Hepatocyte (in vitro differentiated cells): ENCODE measurements around the gene SKIC2.
"Not testable (repeated sequence)": the region's sequence is repeated elsewhere in the genome, so short reads cannot be mapped to it uniquely, and the experiment has no call there.

ENCODE experiments used
- EZH2 ChIP-seq: fragments of 200-600 bp; sonication (generic); IDR thresholded peaks from 2 replicates; pipeline ENCODE4 v1.6.1; 2016; ENCODE audit warnings: antibody characterized with exemption, mild to moderate bottlenecking, borderline replicate concordance
- EZH2phosphoT487 ChIP-seq: fragments of 200-600 bp; sonication (generic); IDR thresholded peaks from one replicate; pipeline ENCODE4 v1.6.1; 2018; ENCODE audit warnings: antibody characterized with exemption, mild to moderate bottlenecking, low read depth, moderate library complexity; ENCODE audit not compliant: unreplicated experiment, severe bottlenecking
- TF ChIP-seq, protein P1 (sequence below): fragments of 200-600 bp; sonication (generic); IDR thresholded peaks from 2 replicates; pipeline ENCODE4 v1.5.1; 2016; ENCODE audit warnings: antibody characterized with exemption, mild to moderate bottlenecking; ENCODE audit not compliant: poor library complexity

DNA sequence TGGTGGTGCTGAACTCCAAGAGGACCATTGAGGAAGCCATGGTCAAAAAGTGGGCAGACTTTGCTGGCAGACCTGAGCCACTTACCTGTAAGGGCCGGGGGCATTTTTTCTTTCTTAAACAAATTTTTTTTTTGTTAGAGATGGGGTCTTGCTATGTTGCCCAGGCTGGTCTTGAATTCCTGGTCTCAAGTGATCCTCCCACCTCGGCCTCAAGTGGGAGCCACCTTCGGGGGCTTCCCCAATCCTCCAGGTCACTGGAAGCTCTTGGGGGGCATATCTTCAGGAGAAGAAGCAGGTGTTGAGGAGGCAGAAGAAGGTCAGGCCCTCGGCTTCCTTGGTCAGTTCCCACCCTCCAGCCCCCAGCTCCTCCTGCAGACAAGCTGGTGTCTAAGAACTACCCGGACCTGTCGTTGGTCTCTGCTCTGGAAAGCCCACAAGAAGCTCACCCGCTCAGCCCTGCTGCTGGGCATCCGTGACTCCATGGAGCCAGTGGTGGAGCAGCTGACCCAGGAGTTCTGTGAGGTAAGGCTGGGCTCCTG is 47.1 kb downstream of the SKIC2 start:
- TF ChIP-seq, protein P1, sequence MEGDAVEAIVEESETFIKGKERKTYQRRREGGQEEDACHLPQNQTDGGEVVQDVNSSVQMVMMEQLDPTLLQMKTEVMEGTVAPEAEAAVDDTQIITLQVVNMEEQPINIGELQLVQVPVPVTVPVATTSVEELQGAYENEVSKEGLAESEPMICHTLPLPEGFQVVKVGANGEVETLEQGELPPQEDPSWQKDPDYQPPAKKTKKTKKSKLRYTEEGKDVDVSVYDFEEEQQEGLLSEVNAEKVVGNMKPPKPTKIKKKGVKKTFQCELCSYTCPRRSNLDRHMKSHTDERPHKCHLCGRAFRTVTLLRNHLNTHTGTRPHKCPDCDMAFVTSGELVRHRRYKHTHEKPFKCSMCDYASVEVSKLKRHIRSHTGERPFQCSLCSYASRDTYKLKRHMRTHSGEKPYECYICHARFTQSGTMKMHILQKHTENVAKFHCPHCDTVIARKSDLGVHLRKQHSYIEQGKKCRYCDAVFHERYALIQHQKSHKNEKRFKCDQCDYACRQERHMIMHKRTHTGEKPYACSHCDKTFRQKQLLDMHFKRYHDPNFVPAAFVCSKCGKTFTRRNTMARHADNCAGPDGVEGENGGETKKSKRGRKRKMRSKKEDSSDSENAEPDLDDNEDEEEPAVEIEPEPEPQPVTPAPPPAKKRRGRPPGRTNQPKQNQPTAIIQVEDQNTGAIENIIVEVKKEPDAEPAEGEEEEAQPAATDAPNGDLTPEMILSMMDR: not testable (repeated sequence)
- TF ChIP-seq EZH2, EZH2phosphoT487: not testable (repeated sequence)
